ENCODE results near the gene FUS. TPM values are rescaled to one million over a fixed set of nuclear protein-coding genes. Genes with fewer than 3 reads are reported as not detected.
A peak's percentile ranks its signal among the peaks of the same experiment; 100 is the strongest.
"Not testable (repeated sequence)": the region's sequence is repeated elsewhere in the genome, so short reads cannot be mapped to it uniquely, and the experiment has no call there.

The FUS gene
- total RNA-seq, 1 donor from 2014 or later: 36.3 TPM

DNA sequence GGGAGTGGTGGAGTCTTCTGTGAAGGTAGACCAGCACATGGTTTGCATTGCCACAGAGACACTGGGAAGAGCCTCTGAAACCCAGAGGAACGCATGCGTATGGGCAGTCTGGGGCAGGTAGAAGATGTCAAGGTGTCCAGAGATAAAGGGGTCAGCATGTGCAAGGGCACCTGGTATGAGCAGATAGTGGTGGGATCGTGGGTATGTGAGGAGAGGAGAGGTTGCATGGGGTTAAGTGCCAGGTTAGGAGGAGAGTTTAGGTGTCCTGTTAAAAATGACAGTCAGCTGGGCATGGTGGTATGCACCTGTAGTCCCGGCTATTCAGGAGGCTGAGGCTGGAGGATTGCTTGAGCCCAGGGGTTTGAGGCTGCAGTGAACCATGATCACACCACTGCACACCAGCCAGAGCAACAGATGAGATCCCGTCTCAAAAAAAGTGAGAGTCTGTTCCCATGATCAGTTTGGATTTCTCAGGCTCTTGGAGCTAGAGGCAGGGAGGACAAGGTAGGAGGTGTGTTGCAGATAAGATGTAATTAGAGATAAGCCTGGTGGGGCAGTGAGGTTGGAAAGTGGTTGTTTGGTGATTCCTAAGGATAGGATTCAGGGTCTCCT, 19.6 kb downstream of the FUS start:
- FAIRE-seq: no peak
- DNase-seq (ENCODE audit: low spot score in 2 of 2): no peak

DNA sequence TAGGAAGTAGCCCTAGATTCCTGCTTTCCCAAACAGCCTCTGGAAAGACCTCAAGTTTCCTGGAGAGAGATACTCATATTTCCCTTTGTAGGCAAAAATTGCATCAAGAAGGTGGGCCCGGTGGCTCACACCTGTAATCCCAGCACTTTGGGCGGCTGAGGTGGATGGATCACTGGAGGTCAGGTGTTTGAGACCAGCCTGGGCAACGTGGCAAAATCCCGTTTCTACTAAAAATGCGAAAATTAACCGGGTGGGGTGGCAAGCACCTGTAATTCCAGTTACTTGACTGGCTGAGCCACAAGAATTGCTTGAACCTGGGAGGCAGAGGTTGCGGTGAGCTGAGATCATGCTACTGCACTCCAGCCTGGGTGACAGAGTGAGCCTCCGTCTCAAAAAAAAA, 20.2 kb downstream of the FUS start:
- not testable (repeated sequence) for FAIRE-seq; DNase-seq (ENCODE audit: low spot score in 2 of 2)

DNA sequence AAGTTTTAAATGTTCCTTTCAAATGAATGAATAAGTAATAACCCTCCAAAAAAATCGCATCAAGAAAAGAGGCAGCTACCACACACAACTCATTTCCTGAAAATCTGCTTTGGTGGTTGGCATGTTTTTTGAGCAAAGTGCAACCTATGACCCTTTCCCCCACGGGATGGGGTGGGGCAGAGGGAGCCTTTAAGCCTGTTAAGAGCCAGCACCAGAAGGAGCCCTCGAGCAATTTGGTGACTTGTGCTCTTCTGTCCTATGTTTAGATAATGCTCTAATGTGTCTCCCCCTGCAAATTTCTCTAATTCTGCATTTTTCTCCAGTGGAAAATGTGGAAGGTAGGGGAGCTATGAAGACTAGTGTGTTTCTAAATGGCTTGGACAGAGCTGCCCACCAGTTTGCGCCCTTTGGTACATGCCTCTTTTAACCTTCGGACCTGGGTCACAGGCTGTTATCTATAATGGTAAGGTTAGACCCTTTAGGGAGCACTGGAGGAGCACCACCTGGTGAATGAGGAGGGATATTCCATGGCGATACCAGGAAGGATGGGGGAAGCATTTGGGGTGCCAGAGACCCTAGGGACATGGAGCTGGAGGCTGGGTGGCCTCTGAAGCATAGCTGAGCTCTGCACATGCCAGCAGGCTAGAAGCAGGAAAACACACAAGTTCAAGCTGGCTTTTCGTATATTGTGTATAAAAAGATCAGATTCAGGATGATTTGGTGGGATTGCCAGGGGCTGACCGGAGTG, 21.1 kb downstream of the FUS start:
- DNase-seq (ENCODE audit: low spot score in 2 of 2) (no peak), FAIRE-seq (no peak)

DNA sequence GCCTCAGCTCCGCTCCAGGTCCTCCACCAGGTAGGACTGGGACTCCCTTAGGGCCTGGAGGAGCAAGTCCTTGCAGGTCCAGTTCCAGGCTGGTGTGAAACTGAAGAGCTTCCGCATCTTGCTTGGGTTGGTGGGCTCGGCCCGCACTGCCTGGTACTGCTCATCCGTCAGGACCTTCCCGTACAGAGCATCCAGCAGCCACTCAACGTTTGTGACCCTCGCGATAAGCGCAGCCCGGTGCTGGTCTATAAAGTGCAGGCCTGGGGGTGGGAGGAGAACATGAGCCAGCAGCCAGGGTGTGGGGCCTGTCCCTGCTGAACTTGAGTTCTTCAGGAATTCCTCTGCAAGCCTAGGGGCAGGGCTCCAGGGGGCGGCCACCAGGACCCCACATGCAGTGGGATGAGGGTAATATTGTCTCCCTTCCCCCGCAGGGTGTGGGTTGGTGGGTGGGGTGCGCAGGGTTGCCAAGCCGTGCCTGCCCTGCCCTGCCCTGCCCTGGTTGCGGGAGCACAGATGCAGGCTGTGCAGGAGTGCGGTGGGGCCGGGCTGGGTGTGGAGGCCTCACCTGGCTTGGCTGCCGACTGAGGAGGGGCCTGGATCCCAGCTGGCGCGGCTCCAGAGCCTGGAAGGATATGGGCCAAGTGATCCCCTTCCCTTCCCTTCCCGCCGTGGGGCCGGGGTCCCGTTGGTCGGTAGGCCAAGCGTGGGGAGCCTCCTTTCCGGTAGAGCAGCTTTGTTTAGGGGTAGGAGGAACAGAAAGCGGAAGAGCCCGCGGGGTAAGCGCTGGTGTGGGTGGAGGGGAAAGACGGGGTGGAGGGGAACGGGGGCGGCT, 21.9 kb downstream of the FUS start:
- DNase-seq (ENCODE audit: low spot score in 2 of 2) (no peak), FAIRE-seq (no peak)

DNA sequence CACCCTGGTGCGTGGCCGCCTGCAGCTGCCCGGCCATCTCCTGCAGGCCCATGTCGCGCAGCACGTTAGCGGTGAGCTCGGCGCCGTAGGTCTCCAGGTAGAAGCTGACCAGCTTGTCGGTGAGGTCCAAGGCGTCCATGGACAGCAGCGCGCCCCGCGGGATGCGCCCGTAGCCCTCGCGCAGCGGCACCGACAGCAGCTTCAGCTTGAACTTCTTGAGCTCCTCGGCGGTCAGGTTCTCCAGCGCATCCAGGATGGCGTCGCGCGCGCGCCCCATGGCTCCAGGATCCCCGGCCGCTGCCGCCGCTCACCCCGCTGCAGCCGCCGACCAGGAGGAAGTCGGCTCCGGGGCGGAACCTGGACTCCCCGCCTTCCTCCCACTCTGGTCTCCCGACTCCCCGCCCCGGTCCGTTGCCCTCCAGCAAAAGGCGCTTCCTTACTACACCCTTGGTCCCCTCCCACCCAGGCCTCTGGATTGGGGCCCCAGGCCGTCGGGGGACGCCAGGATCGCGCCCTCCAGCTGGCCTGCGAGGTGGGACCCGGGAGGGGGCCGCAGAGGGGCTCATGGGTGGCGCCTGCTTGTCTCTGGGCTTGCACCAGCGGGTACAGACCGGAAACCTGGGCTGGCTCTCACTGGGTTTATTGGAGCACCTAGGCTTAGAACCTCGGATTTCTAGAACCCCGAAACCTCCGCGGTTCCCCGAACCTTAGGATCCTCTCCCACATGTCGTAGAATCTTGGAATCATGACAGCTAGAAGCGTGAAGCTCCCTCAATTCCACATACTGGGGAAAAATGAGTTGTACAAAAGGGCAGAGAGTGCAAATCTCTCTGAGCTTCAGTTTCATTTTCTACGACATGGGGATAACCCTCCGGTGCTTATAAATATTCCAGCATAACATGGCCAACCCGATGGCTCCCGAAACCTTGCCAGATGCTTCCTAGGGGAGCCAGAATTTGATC, 22.8 kb downstream of the FUS start, which contains the start of gene PYCARD:
PYCARD (minus strand) TSS at position 347 of the 962 bp plus-strand sequence; CDS start at position 277, 70 bp downstream.
- FAIRE-seq (no peak), DNase-seq (ENCODE audit: low spot score in 2 of 2) (no peak)

DNA sequence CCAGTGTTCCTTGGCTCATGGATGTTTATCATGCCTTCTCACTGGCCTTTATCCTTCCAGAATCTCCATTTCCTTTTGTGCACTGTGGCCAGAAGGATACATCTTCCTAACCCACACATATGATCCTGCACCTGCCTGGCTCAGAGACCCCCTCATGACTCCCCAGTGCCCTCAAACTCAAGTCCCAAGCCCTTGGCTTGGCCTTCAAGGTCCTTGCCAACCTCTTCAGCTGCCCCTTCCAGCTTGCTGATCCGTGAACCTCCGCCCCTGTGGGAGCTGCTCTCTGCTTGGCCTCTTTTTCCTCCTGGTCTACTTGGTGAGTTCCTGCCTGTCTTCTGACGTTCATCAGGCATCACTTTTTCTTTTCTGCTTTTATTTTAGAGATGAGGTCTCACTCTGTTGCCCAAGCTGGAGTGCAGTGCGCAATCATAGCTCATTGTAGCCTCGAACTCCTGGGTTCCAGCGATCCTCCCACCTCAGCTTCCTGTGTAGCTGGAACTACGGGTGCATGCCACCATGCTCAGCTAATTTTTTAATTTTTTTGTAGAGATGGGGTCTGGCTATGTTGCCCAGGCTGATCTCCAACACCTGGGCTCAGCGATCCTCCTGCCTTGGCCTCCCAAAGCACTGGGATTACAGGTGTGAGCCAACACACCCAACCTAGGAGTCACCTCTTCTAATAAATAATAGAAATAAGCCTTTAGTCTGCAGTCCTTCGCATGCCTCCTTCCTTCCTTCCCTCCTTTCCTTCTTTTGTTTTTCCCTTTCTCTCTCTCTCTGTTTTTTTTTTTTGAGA, 25.1 kb downstream of the FUS start:
- FAIRE-seq: no peak
- DNase-seq (ENCODE audit: low spot score in 2 of 2): no peak

DNA sequence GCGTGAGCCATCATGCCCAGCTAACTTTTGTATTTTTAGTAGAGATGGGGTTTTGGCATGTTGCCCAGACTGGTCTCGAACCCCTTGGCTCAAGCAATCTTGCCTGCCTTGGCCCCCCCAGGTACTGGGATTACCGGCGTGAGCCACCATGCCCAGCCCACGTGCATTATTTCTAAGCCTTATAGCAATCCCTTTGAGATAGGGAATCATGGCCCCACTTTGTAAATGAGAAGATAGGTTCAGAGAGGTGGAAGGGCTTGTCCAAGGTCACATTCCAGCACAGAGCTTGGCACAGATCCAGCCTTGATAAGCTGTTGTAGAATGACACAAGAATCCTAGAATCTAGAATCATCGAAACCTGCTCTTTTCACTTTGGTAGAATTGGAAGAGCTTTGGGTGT, 26.8 kb downstream of the FUS start:
- FAIRE-seq (no peak), DNase-seq (ENCODE audit: low spot score in 2 of 2) (no peak)

DNA sequence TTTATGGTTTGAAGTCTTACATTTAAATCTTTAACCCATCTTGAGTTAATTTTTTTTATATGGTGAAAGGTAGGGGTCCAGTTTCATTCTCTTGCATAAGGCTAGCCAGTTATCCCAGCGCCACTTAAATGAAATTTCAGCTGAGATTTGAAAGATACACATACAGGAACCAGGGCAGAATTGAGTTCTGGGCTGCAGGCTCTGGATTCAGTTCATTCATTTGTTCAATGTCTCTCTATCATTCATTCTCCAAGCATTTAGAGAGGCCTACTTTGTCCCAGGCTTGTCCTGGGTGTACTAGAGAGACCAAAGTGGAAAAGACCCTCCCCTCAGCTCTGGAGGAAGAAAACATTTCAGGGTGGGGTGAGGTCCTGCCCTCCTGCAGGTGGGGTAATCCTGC, 33.4 kb downstream of the FUS start:
- no peak for DNase-seq (ENCODE audit: low spot score in 2 of 2)
- no peak for FAIRE-seq

DNA sequence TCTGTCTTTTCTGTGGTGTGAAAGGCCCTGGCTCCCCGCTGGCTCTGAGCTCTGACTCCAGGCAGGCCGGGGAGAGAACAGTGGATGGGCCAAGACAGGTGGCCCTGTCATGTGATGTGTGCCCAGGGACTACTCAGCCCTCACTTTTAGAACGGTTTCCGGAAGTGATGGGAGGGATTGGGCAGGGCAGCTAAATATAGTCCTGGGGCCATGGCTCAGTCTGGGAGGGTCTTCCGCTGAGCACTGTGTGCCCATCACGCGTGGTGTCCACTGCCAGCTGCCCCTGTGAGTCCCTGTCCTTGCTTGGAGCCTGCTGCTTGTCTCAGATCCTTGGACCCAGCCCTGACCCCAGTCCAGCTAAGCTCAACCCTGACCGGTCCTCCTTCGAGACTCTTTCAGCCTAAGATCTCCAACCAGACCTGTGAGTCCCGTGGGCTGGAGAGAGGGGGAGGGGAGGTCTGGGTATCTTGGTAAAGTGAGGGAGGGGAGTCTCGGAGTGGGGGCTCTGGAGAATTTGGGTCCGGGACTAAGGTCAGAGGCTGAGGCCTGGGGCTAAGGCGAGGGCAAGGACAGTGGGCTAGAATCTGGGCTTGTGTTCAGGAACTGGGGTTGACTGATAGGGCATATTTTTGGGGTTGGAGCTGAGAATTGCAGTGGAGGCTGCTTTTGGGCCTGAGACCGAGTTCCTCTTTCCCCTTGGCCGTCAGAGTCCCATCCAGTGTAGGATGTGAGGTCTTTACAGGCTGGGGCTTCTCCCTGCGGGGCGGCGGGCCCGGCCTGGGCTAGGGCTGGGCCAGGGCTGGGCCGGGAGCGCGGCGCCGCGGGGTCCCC, 34.2 kb downstream of the FUS start, which contains the start of gene TRIM72:
TRIM72 (plus strand) TSS at position 243 of the 831 bp plus-strand sequence. CDS start 620 bp downstream, outside the sequence.
- FAIRE-seq (no peak), DNase-seq (ENCODE audit: low spot score in 2 of 2) (no peak)

DNA sequence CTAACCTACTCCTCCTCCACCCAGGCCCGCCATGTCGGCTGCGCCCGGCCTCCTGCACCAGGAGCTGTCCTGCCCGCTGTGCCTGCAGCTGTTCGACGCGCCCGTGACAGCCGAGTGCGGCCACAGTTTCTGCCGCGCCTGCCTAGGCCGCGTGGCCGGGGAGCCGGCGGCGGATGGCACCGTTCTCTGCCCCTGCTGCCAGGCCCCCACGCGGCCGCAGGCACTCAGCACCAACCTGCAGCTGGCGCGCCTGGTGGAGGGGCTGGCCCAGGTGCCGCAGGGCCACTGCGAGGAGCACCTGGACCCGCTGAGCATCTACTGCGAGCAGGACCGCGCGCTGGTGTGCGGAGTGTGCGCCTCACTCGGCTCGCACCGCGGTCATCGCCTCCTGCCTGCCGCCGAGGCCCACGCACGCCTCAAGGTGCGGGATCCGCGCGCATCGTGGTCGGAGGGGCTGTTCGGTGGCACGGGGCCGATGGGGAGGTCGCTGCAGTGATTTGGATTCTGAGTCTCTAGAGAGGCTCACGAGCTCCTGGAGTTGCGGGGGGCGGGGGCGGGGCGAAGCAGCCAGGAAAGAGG, 34.9 kb downstream of the FUS start:
- no peak for DNase-seq (ENCODE audit: low spot score in 2 of 2)
- no peak for FAIRE-seq

DNA sequence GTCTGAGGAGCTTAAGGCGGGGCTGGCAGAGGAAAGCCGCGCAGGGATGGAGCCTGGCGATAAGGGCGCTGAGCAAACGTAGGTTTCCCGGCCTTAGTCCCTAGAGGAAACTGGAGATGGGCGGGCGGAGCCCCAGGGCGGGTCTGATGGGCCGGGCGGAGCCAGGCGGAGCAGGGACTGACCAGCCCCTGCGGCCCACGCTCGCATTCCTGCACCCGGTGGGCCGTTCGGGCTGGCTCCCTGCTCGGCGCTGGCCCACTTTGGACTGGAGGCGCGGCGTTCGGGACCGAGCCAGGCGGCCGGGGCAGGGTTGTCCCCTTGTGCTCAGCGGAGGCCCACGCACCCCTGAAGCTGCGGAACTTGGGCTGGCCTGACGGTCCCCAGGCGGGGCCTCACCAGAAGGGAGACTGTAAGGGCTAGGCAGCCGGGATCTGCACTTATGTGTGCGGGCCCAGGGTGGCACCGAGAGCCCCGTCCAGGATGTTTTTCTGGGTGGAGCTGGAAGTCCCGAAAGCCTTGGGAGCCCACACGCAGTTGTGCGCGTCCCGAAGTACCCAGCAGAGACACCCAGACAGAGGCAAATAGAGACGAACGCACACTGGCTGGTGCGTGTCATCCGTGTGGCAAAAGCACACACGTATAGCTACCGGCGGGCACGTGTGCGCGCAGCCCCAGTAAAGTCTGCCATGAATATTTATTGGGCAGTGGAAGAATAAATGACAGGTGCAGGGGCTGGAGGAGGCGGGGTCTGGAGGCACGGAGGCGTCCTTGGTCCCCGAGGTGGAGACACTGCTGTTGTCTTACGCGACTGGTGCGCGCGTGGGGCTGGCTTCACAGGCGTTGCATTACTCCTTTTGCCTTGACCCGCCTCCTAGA, 35.6 kb downstream of the FUS start:
- FAIRE-seq: no peak
- DNase-seq (ENCODE audit: low spot score in 2 of 2): peak; percentile 64 to 70

DNA sequence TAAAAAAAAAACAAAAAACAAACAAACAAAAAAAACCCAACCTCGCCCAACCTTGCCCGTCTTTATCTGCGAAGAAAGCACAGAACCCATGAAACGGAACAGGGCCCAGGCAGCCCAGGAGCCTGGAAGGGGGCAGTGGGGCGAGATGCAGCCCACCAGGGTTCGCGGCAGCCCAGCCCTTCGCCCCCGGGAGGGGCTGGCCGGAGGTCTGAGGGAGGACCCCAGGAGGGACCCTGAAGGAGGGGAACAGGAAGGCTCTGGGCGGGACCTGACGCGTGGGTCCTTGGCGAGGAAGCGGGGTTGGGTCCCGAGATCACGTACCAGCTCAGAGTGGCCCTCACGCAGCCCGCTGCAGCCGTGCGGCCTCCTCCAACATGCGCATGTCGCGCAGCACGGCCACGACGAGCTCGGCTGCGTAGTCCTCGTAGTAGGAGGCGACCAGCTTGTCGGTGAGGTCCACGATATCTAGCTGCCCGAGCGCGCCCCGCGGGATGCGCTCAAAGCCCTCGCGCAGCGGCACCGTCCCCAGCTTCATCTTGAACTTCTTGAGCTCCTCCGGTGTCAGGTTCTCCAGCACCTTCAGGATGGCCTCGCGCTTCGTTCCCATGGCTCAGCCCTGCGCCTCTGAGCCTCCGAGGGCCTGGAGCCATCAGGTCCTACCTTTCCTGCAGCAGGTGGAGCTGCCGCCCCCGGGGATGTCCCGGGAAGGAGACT, 36.6 kb downstream of the FUS start, which contains the start of gene PYDC1:
PYDC1 (minus strand) TSS at position 714 of the 714 bp plus-strand sequence; CDS start at position 607, 107 bp downstream.
- no peak for FAIRE-seq
- DNase-seq (ENCODE audit: low spot score in 2 of 2): no peak

DNA sequence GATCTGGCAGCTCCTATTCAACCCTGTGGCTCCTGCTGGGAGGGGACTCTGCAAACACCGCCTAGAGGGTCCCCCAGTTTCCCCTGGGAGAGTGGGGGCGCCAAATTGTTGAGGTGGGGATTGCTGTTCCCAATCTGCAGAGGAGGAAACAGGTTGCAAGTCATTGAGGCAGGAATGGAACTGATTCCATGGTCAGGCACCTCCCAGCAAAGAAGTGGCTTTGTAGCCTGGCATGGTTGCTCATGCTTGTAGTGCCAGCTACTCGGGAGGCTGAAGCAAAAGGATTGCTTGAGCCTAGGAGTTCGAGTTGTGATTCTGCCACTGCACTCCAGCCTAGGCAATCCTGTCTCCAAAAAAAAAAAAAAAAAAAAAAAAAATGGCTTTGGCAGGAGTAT, 37.2 kb downstream of the FUS start:
- DNase-seq (ENCODE audit: low spot score in 2 of 2) (no peak), FAIRE-seq (no peak)

DNA sequence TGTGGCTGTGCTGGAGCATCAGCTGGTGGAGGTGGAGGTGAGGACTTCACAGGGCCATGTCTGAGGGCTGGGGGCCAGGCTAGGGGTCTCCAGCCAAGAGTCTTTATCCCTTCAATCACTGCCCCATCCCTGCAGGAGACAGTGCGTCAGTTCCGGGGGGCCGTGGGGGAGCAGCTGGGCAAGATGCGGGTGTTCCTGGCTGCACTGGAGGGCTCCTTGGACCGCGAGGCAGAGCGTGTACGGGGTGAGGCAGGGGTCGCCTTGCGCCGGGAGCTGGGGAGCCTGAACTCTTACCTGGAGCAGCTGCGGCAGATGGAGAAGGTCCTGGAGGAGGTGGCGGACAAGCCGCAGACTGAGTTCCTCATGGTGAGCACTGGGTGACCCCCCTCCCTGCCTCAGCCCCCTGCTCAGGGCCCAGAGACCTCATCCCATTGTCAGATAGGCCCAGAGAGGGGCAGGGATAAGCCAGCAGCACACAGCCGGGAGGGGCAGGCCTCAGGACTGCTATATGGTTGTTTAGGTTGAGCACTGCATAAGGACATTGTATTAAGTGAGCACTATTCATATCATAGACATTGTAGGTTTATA, 39.3 kb downstream of the FUS start:
- no peak for DNase-seq (ENCODE audit: low spot score in 2 of 2)
- no peak for FAIRE-seq

DNA sequence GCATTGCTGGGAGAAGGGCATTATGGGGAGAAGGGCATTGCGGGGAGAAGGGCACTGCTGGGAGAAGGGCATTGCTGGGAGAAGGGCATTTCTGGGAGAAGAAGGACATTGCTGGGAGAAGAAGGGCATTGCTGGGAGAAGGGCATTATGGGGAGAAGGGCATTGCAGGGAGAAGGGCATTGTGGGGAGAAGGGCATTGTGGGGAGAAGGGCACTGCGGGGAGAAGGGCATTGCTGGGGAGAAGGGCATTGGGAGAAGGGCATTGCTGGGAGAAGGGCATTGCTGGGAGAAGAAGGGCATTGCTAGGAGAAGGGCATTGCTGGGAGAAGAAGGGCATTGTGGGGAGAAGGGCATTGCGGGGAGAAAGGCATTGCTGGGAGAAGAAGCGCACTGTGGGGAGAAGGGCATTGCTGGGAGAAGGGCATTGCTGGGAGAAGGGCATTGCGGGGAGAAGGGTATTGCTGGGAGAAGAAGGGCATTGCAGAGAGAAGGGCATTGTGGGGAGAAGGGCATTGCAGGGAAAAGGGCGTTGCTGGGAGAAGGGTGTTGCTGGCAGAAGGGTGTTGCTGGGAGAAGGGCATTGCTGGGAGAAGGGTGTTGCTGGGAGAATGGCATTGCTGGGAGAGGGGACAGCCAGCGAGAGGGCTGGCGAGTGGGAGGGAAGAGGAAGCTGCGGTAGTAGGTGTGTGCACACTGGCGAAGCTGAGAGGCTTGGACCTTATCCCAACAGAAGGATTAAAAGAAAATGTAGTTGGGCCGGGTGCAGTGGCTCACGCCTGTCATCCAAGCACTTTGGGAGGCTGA, 41.6 kb downstream of the FUS start:
- FAIRE-seq (no peak), DNase-seq (ENCODE audit: low spot score in 2 of 2) (peak in 1 of 2 donors; percentile 12)

Data from frontal cortex (tissue), 4 donors.